Measurements from ENCODE around the gene CAPN14.

The CAPN14 gene

DNA sequence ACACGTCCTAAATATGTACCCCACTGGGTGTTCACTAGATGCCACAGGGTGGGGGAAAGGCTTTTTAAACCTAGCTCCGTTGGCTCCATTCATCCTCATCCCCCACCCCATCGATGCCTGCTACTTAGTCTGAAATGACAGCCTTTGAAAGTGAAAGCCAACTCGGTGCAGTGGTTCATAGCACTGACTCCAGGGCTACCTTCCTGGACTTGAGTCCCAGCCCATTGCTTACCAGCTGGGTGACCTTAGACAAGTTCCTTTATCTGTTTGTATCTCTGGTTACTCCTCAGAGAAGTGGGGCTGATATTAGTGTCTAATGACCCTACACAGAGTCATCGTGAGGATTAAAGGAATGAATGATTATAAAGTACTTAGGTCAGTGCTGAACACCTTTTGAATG is 41.0 kb upstream of the CAPN14 start:
- ChIA-PET CTCF (no interaction called here), POLR2A (ENCODE audit: low non-redundant PET) (no interaction called here)
- TF ChIP-seq, protein P1, sequence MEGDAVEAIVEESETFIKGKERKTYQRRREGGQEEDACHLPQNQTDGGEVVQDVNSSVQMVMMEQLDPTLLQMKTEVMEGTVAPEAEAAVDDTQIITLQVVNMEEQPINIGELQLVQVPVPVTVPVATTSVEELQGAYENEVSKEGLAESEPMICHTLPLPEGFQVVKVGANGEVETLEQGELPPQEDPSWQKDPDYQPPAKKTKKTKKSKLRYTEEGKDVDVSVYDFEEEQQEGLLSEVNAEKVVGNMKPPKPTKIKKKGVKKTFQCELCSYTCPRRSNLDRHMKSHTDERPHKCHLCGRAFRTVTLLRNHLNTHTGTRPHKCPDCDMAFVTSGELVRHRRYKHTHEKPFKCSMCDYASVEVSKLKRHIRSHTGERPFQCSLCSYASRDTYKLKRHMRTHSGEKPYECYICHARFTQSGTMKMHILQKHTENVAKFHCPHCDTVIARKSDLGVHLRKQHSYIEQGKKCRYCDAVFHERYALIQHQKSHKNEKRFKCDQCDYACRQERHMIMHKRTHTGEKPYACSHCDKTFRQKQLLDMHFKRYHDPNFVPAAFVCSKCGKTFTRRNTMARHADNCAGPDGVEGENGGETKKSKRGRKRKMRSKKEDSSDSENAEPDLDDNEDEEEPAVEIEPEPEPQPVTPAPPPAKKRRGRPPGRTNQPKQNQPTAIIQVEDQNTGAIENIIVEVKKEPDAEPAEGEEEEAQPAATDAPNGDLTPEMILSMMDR (conservative IDR thresholded peaks at IDR 0.05; ENCODE audit: low read depth) = no peak
- no peak for DNase-seq (ENCODE audit: low spot score)
- no peak overlapping the region for H3K27ac ChIP-seq

DNA sequence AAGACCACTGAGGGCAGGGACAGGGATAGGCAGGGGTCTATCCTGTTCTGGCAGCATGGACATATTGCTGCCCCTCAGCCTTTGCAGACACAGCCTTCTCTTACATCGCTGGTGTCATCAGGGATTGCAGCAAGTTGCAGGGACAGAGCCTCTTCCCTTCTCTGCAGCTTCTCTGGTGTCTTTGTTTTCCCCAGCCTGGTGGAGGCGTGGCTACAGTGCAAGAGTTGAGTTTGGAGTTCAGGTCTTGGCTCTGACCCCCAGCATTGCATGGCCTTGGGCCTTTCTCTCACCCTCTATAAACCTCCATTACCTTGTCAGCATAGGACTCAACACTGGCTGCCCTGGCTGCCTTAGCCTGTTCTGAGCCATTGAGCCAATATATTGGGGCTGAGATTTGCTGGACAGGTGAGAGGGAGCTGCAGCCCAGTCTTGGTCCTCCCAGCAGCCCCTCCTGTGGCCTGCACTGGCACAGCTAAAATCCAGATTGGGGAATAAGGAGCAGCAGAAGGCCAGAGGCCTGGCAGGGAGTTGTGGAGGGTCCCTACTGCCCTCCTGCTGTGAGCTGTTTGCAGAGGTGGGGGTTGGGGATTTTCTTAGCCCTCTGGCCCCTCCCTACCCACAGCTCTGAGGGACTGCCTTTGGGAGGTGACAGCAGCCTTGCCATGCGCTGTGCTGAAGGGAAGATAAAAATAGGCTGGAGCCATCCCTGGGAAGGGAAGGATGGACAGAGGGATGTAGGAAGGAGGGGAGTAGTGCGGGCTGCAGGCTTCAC is 39.5 kb upstream of the CAPN14 start:
- CTCF ChIA-PET = no interaction called here
- POLR2A ChIA-PET (ENCODE audit: low non-redundant PET) = no interaction called here
- no peak for DNase-seq (ENCODE audit: low spot score)
- TF ChIP-seq, protein P1 (conservative IDR thresholded peaks at IDR 0.05; ENCODE audit: low read depth) = no peak
- H3K27ac ChIP-seq = no peak overlapping the region

DNA sequence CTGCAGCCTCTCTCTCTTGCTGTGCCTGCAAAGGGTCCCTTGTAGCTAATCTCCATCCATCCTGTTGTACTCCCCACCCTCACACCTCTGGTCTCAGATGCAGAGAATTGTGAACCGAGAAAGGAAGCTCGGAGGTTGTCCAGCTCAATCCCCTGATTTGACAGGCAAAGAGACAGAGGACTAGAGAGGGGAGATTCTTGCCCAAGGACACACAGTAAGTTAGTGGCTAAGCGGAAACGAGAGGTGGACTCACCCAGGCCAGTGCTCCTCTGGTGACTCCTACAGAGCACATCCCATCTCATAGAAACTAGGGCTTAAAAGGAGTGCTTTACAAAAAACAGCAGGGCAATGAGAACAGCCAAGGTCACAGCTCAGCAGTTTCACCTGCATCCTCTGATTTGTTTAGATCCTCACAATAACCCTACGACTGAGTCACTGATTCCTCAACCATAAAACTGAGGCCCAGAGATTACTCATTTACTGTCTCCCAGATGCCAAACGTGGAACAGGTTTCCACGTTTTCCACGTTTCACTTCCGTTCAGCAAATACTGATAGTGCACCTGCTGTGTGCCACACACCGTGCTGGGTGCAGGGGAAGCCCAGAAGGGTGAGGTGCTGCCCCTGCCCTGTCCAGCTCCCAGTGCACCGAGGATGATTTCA is 38.7 kb upstream of the CAPN14 start:
- POLR2A ChIA-PET (ENCODE audit: low non-redundant PET) = no interaction called here
- TF ChIP-seq, protein P1 (conservative IDR thresholded peaks at IDR 0.05; ENCODE audit: low read depth) = no peak
- CTCF ChIA-PET = interaction anchor here (1.3 kb wide), 1 partner anchor 544 kb away, joined by 3 read pairs; no protein-coding TSS in a partner anchor
- no peak overlapping the region for H3K27ac ChIP-seq
- DNase-seq (ENCODE audit: low spot score) = peak; percentile 56

DNA sequence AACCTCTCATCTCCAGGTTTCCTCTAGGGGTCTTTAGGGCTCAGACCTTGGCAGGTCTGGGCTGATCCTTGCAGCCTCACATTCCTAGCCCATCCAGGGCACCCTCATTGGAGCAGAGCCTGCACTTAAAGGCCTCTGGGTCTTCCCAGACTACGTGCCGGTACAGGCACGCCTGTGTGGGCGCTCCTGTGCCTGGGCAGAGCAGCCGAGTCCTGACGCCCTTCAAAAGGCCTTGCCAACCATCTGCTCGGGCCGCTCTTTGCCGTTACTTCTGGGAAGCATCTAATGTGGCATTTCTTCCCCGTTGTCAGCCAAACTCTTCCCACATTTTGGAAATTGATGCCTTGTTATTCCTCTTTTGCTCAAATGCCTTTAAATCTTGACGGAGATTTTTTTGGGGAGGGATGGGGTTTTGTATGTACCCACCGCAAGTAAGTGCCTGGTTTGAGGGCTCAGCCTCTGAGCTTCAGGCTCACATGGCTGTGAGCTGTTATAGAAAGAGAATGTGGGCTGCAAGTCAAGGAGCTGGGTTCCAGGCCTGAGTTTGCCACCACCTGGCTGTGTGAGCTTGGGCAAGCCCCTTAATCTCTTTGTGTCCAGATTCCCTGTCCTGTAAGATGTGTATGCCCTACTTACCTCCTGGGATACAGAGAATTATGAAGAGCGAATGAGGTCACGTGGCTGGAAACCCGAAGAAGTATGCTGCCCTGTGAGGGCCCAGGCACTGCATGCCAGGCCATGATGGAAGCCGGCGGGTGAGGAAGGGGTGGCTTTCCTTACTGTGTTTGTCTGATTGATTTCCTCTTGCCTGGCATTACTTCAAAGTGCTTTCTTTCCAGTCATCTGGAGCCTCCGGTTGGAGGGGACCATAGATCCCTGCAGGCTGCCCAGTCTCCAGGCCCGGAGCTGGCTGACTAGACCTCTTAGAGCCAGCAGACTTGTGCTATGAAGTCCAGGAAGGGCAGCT is 37.2 kb upstream of the CAPN14 start:
- no peak for DNase-seq (ENCODE audit: low spot score)
- ChIA-PET POLR2A (ENCODE audit: low non-redundant PET) (no interaction called here), CTCF (interaction anchor here (0.6 to 1.3 kb wide), 2 partner anchors 543 to 1006 kb away, joined by 3 to 5 read pairs; no protein-coding TSS in a partner anchor)
- TF ChIP-seq, protein P1 (conservative IDR thresholded peaks at IDR 0.05; ENCODE audit: low read depth) = no peak
- H3K27ac ChIP-seq = peak overlapping the region; percentile 13

DNA sequence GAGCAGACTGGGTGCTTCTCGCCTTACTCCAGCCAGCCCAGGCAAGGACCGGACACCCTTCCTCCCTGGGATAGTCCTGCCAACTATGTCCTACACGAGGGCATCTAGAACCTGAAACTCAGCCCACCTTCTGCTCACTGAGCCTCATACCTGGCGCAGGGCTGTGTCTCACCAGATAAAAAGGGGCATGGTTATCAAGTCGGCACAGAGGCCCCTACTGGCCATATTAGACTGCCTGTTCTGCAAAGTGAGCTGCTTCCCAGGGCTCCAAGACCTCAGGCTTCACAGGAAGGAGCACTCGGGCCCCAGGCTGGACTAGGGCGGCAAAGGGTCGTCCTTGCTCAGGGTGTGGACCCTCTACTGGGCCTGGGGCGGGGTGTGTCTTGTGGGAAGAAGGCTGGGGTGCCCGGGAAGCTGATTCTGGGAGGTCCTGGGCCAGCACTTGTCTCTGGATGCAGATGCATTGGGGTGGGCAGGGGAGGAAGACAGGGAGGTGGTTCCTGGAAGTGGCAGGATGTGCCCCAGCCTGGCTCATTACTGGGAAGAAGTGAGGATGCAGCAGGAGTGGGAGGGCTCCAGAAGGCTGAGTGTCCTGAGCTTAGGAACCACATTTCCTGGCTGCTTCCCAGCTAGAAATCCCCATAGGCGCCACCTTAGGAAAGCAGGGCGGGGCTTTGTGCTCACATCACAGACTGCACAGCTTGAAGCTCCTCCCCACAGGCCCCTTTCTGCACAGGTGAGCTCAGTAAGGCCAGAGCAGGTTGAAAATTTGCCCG is 36.2 kb upstream of the CAPN14 start:
- ChIA-PET POLR2A (ENCODE audit: low non-redundant PET) (no interaction called here), CTCF (no interaction called here)
- DNase-seq (ENCODE audit: low spot score) = peak; percentile 34
- TF ChIP-seq, protein P1 (conservative IDR thresholded peaks at IDR 0.05; ENCODE audit: low read depth) = no peak
- H3K27ac ChIP-seq = peak overlapping the region; percentile 13
